OCI-M1 (cell line): ENCODE results near the gene AFG1L.
"Not testable (repeated sequence)": the region's sequence is repeated elsewhere in the genome, so short reads cannot be mapped to it uniquely, and the experiment has no call there.

Experiments used
- DNase-seq: peaks from one replicate; lab custom pipeline; 2025; lab: John Stamatoyannopoulos, UW

Gene AFG1L

GRCh38 chr6:108558372-108559096 is 263.7 kb downstream of the AFG1L start:
- DNase-seq, result peak; percentile 99

GRCh38 chr6:108559097-108559883 is 264.4 kb downstream of the AFG1L start:
- DNase-seq, result peak; percentile 92

GRCh38 chr6:108559884-108560462 is 265.1 kb downstream of the AFG1L start:
- peak; percentile 84 for DNase-seq

- DNase-seq, result peak; percentile 96
These were observed 265.8 kb downstream of the AFG1L start, which contains the start of gene FOXO3 for GRCh38 chr6:108560463-108561308. TSS of gene FOXO3 (plus strand) at chr6:108560917. CDS start at chr6:108561209, 292 bp downstream.

GRCh38 chr6:108561309-108561647 is 266.4 kb downstream of the AFG1L start:
- not testable (repeated sequence) for DNase-seq

- DNase-seq, result peak; percentile 82
These were observed 267.1 kb downstream of the AFG1L start for GRCh38 chr6:108561742-108562502.

- peak; percentile 96 for DNase-seq
These were observed 267.7 kb downstream of the AFG1L start for GRCh38 chr6:108562503-108562993.

GRCh38 chr6:108563292-108563691 is 268.4 kb downstream of the AFG1L start:
- no peak for DNase-seq

GRCh38 chr6:108564178-108564577 is 269.3 kb downstream of the AFG1L start:
- no peak for DNase-seq

- DNase-seq, result peak; percentile 89
These were observed 270.4 kb downstream of the AFG1L start for GRCh38 chr6:108565091-108565766.

- peak; percentile 95 for DNase-seq
These were observed 271.0 kb downstream of the AFG1L start for GRCh38 chr6:108565893-108566292.

- no peak for DNase-seq
These were observed 271.6 kb downstream of the AFG1L start for GRCh38 chr6:108566406-108566805.

GRCh38 chr6:108568101-108568500 is 273.2 kb downstream of the AFG1L start:
- no peak for DNase-seq

- DNase-seq, result no peak
These were observed 273.9 kb downstream of the AFG1L start for GRCh38 chr6:108568551-108569305.

GRCh38 chr6:108570517-108570916 is 275.7 kb downstream of the AFG1L start:
- DNase-seq, result no peak

- DNase-seq, result peak; percentile 50
These were observed 279.7 kb downstream of the AFG1L start for GRCh38 chr6:108574457-108575141.
